ENCODE measurements around the gene NHLH1. TPM values are rescaled to one million over a fixed set of nuclear protein-coding genes. Genes with fewer than 3 reads are reported as not detected.

Gene NHLH1
- total RNA-seq, 2 experiments from 2014 or later = 0.40 to 0.43 TPM

Other genes with a start within 250 kb of the NHLH1 start
- gene ATP1A4, start 215.5 kb upstream of the NHLH1 start, total RNA-seq = under 1 TPM in 1 of 2 experiments, not detected in 1; 0.33 TPM
- under 1 TPM in 1 of 2 experiments, not detected in 1; 0.35 TPM for gene CASQ1, start 176.5 kb upstream of the NHLH1 start, total RNA-seq
- gene PEA15, start 161.7 kb upstream of the NHLH1 start, total RNA-seq = 10 to 100 TPM; 38.2 to 39.3 TPM
- 100 to 1,000 TPM; 123 to 125 TPM for gene DCAF8, start 104.5 kb upstream of the NHLH1 start, total RNA-seq
- gene PEX19, start 81.9 kb upstream of the NHLH1 start, total RNA-seq = 10 to 100 TPM; 53.8 to 60.8 TPM
- 100 to 1,000 TPM; 145 to 146 TPM for gene COPA, start 23.8 kb upstream of the NHLH1 start, total RNA-seq
- gene NCSTN, start 23.7 kb upstream of the NHLH1 start, total RNA-seq = 10 to 100 TPM; 64.5 to 65.3 TPM
- not detected for gene VANGL2, start 33.5 kb downstream of the NHLH1 start, total RNA-seq
- 10 to 100 TPM; 32.0 to 33.8 TPM for gene SLAMF6, start 156.2 kb downstream of the NHLH1 start, total RNA-seq
- gene CD84, start 212.4 kb downstream of the NHLH1 start, total RNA-seq = 10 to 100 TPM; 21.6 to 23.3 TPM

Data from activated CD4-positive, alpha-beta memory T cell treated with anti-CD3 and anti-CD28 coated beads, Interleukin-2, amount 10 ng/mL, durations not matched to agents 7 days and 5 days (primary cell).